Occipital lobe (tissue), 2 donors: ENCODE data around the gene SCRN2. TPM values are rescaled to one million over a fixed set of nuclear protein-coding genes. Genes with fewer than 3 reads are reported as not detected.

Experiments used
- DNase-seq: peaks from one replicate; lab custom pipeline; 2025; lab: John Stamatoyannopoulos, UW
- total RNA-seq: library from RNA; depleted of rRNA; stranded (reverse); fragments of >200 nt; gene quantifications from one replicate; pipeline ENCODE4 v1.2.3, GENCODE V29; 2014

The SCRN2 gene
- total RNA-seq, 1 donor from 2014 or later, result 17.8 TPM

DNA sequence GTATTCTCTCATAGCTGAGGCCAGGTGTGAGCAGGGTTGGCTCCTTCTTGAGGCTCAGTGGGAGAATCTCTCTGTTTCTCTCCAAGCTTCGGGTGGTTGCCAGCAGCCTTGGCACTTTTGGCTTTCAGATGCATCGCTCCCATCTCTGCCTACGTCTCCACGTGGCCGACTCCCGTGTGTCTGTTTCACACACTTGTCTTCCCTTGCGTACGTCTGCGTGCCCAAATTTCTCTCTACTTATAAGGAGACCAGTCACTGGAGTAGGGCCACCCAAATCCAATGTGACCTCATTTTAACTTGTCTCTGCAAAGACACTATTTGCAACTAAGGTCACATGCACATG lies 34.2 kb downstream of the SCRN2 start:
- no peak for DNase-seq

DNA sequence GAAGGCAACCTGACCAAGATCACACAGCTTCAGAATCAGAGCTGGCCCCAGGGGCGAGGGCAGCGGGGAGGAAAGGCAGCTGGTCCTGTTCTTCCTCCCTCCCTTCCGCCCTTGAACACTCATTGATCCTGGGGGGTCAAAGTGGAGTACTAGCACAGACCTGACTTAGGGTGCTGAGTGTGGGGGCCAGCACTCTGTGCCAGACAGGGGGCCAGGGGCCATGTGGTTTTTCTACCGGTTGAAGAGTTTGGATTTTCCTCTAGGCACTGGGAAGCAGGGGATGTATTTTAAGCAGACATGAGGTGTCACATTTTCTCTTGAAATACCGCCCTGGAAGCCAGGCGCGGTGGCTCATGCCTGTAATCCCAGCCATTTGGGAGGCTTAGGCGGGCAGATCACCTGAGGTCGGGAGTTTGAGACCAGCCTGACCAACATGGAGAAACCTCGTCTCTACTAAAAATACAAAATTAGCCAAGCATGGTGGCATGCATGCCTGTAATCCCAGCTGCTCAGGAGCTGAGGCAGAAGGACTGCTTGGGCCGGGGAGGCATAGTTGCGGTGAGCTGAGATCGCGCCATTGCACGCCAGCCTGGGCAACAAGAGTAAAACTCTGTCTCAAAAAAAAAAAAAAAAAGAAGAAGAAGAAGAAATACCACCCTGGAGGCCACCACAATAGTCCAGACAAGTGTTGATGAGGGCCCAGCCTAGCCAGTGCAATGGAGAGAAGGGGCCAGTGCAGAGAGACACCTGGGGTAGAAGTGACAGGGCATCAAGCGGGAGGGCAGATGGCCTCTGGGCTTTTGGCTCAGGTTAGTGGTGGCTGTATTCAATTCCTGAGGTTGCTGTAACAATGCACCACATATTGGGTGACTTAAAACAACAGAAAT lies 34.8 kb downstream of the SCRN2 start:
- DNase-seq, result no peak

DNA sequence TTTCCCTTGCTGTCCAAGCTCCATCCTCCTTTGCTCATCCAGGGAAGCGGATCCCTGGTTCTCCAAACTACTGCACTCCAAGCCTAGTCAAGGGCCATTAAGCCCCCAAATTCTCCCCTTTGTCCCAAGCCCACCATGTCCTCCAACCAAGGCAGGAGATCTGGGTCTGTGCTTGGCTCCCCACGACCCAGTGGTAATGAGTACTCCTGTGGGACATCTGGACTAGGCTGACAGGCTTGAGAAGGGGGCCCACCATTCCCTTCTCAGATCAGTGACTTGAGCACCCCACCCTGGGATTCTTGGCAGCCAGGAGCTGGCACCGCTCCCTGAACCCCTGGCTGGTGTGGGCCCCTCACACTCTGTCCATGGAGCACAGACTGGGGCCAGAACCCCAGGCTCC lies 36.6 kb downstream of the SCRN2 start:
- no peak for DNase-seq

DNA sequence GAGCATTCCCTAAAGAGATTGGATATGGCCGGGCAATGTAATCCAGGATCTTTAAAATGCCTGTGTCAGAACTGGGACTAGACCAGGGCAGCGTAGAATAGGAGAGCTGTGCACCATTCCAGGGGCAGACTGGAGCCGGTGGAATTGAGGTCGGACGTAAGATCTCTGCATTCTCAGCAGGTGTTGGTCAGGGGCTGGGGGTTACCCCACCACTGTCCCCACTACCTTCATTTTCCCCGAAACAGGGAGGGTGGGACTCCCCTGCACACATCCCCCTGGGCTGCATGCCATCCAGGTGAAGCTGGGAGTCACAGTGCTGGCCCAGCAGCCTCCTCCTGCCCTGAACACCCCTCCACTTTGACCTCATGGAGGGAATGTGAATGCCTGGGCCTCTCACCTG lies 37.3 kb downstream of the SCRN2 start:
- no peak for DNase-seq

DNA sequence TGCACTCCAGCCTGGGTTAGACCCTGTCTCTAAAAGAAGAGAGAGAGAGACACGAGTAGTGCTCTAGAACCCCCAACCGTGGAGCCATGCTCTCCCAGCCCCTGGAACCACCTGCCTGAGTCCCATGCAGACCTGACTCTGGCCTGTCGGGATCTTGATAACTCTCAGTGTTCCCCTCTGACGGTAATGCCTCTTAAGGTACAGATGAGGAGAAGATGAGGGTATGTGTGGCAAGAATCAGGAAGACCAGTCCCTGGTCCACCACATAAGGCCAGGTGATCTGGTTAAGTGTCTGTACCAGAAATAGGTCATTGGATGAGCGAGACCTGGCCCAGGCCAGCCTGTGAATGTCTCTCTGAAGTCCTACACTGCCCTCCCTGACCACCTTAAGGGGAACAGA lies 37.9 kb downstream of the SCRN2 start:
- no peak for DNase-seq

DNA sequence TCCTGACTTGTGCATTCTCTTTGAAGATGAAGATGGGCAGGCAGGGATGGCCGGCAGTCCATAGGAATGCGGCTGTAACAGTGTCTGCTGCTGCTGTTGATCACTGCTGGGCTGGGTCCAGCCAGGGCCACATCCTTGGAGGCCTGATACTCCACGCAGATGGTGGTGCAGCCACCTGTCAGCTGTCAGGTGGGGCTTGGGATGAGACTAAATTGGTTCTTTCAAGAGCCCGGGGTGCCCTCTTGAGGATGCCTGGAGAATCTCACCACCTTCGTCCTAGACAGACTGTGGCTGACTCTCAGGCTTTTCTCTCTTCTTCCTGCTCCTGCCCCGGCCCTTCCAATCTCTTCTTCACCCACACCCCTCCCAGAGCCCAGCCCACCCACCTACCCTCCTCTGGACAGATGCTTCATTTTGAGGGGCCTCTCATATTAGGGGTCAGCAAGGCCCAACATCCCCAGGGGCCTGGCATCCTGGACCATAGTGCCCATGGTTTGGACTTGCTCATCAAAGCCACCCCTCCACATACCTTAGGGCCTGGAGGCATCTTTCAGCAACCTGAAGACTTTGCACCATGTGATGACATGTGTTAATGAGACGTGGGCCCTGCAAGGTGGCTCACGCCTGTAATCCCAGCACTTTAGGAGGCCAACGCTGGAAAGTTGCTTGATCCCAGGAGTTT lies 38.6 kb downstream of the SCRN2 start:
- no peak for DNase-seq

DNA sequence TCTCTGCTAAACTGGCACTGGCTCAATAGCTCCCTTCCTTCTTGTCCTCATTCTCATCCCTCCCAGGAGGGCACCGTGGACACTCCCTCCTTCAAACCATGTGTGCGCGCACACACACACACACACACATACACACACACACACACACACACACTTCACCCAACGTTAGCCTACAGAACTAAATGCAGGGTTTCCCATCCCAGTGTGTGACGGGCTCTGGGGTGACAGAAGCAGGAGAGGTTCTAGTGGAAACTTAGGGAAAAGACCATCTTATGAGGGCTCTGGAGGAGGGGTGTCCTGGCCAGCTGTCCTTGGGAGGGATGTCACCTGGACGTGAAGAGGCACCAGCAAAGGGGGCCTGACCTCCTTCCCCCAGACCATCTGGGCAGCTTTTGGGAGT lies 39.2 kb downstream of the SCRN2 start:
- DNase-seq, result no peak

DNA sequence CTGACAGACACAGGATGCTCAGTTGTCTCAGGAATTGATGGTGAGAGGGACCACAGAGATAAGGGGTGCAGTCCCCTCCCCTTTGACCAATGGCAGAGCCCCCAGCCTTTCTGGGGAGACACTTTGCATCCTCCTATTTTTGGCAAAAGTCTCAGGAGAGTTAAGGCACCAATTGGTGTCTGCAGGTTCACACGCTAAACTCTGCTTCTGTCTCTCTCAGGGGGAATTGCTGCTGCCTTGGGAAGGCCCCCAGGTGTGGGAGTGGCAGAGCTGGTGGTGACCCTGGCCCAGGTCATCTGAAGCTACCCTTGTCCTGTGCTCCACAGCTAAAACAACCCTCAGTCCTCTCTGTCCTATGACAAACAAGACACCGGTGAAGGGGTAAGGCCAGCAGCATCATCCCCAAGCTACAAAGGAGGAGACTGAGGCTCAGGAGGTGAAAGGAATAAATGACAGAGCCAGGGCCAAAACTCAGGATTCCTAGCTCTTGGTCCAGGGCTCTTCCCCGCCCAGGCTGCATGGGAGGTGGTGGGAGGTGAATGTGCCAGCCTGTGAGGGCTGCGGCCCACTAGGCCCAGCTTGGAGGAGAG lies 39.8 kb downstream of the SCRN2 start:
- no peak for DNase-seq

DNA sequence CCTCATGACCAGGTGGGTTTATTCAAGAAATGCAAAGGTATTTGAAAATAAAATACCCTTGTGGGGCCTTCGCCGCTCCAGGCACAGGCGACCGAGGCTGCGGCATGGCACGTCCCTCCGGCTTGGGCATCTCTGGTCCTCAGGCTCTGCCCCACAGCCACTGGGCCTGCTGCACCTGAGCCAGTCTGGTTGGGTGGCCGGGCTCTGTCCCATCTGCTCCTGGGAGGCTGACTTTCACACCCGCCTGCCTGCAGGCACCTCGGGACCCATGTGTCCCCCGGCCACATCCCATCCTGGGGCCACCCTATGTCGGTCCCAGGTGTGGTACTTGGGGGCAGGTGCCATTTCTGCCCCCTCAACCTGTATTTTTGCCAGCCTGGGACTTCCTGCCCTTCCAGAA lies 40.4 kb downstream of the SCRN2 start:
- no peak for DNase-seq

DNA sequence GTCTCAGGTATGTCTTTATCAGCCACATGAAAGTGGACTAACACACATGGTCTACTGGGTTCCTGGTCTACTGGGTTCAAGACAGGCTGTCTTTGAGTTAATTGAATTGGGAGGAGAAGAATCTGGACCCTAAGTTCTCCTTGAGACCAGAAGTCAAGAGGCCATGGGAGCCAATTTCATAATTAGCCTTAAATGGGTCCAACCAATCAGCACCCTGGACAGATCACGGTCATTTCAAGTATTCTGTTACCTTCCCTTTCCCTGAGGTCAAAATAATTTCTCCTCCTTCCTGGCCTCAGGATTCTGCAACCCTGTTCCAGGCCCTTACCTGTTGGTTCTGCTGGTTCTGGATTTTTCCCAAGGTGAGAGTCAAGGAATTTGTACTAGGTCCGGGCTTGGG lies 43.3 kb downstream of the SCRN2 start:
- no peak for DNase-seq

DNA sequence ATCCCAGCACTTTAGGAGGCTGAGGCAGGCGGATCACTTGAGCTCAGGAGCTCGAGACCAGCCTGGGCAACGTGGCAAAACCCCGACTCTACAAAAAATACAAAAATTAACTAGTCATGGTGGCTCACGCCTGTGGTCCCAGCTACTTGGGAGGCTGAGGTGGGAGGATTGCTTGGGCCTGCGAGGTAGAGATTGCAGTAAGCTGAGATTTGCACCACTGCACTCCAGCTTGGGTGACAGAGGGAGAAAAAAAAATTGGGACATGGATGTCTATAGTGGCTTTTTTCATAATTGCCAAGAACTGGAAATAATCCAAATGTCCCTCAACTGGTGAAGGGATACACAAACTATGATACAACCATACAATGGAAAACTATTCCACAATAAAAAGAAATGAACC lies 48.1 kb downstream of the SCRN2 start:
- no peak for DNase-seq

DNA sequence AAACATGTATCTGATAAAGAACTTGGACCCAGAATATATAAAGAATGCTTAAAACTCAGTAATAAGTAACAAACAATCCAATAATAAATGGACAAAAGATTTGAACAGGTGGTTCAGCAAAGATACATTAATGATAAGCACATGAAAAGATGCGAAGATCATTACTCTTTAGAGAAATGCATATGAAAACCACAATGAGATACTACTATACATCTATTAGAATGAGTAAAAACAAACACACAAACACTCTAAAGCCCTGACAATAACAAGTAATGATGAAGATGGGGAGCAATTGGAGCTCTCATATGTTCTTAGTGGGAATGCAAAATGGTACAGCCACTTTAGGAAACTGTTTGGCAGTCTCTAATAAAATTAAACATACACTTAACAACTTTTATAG lies 48.6 kb downstream of the SCRN2 start:
- no peak for DNase-seq

DNA sequence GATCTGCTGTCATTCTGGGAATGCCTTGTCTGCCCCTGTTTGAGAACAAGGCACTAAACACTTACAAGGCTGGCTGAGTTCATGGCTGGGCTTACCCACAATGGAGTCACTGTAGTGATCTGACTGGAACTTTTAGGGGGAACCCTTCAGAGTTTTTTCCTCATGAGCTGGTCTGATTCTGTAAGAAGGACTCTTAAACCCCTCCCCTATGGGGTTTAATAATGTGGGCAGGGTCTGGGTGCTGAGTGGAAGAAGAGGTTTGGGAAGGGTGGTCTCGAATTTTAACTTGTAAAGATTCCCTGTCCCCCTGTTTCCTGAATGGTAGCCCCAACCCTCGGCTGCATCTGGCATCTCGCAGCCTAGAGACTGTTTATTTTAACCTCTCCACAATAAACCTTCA lies 50.0 kb downstream of the SCRN2 start:
- DNase-seq, result no peak

DNA sequence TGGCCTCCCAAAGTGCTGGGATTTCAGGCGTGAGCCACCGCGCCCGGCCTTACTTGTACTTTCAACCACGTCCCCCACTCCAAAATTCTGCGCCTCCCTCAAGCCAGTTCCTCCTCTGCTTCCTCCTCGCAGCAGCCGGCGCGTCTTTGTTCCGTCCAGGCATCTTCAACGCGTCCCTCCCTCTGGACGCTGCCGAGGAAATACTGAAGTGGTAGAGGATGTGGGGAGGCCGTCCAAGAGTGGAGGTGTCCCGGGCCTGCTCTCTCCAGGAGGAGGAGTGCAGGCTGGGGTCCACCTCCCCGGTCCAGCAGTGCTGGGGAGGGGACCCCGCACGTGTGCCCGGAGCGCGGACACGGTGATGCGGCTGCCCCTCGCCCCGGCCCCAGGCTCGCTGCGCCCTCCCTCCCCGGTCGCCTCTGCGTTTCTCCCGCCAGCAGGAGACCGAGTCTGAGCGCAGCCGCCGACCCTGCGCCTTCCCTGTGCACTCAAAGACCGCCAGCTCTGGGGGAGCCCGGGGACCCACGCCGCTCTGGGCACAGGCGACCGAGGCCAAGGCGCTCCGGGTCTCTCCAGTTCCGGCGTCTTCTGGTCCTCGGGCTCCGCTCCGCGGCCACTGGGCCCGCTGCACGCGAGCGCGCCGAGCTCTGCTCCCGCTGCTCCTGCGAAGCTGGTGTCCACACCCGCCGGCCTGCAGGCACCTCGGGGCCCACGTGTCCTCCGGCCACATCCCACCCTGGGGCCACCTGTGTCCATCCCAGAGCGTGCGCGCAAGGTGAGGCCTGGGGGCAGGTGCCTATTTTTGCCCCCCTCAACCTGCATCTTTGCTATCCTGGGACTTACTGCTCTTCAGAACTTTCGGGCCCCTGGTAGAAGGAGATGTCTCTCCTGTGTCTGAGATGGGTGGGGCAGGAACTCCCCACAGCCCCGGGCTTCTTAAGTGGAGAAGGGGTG lies 51.2 kb downstream of the SCRN2 start:
- peak; percentile 18 for DNase-seq

Other genes starting within 250 kb of the SCRN2 start
- gene KPNB1, start 191.4 kb downstream of the SCRN2 start, total RNA-seq, result 163 TPM
- 11.5 TPM for gene TBKBP1, start 147.1 kb downstream of the SCRN2 start, total RNA-seq
- not detected for gene TBX21, start 108.0 kb downstream of the SCRN2 start, total RNA-seq
- gene OSBPL7, start 19.5 kb downstream of the SCRN2 start, total RNA-seq, result 4.5 TPM
- gene MRPL10, start 9.7 kb downstream of the SCRN2 start, total RNA-seq, result 9.7 TPM
- gene LRRC46, start 9.6 kb downstream of the SCRN2 start, total RNA-seq, result not detected
- 0.16 TPM for gene SP6, start 9.9 kb upstream of the SCRN2 start, total RNA-seq
- gene SP2, start 55.0 kb upstream of the SCRN2 start, total RNA-seq, result 0.31 TPM
- 7.5 TPM for gene PNPO, start 100.3 kb upstream of the SCRN2 start, total RNA-seq
- not detected for gene PRR15L, start 116.6 kb upstream of the SCRN2 start, total RNA-seq
- gene CDK5RAP3, start 129.8 kb upstream of the SCRN2 start, total RNA-seq, result 61.6 TPM
- 1.7 TPM for gene COPZ2, start 196.5 kb upstream of the SCRN2 start, total RNA-seq
- 28.5 TPM for gene NFE2L1, start 207.1 kb upstream of the SCRN2 start, total RNA-seq